Measurements from ENCODE around the gene EMC1. TPM values are rescaled to one million over a fixed set of nuclear protein-coding genes. Genes with fewer than 3 reads are reported as not detected.
A peak's percentile ranks its signal among the peaks of the same experiment; 100 is the strongest.
"Not testable (repeated sequence)": the region's sequence is repeated elsewhere in the genome, so short reads cannot be mapped to it uniquely, and the experiment has no call there.

Gene EMC1
- 16.5 TPM for polyA plus RNA-seq (2012; ENCODE audit: low read depth, missing spikeins)

DNA sequence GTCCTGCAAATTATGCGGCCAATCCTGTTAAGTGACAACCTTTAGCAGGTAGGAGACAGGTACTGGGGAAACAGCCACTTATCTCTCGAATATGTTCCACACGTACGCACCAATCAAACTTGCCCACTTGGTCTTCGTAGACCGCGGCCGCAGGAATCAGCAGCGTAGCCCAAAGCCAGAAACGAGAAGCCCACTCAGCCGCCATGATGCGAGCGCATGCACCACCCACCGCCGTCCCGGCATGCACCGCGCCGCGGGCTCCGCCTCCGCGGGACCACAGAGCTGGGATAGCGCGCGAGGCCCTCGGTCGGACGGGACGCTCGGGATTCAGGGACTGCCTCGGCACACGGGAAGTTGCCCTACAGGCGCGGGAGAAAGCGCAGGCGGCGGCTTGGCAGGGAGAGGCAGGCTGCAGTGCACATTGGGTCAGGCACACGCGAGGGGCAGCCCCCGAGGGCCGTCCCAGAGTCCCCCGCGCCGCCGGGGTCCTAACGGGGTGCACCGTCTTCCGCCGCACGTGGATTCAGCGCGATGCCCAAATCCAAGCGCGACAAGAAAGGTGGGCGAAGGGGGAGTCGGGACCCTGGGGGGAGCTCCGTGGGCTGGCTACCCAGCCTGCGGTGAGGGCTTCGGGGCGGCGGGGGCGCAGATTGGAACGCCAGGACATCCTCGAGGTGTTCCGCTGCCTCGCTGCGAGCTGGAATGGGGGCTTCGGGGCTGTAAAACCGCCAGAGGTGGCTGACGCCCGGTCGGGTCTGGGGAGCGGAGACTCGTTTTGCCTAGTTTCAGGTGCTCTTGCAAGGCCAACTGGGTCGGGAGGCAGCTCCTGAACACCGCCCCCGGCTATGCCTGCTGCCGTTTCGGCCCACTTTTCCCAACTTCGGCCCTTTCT is at the start of gene EMC1, which contains the start of gene MRTO4:
TSS of gene EMC1 (minus strand) at position 220 of the 892 bp plus-strand sequence. CDS start at position 205, 15 bp downstream.
TSS of gene MRTO4 (plus strand) at position 501 of the 892 bp plus-strand sequence. CDS start at position 532, 31 bp downstream.
- DNase-seq (ENCODE audit: insufficient read length, low spot score): peak; percentile 94
- TF ChIP-seq POLR2AphosphoS5 (IDR thresholded peaks at IDR 0.05; ENCODE audit: low read depth, low read length) (peak; percentile 98), POU2F2 (IDR thresholded peaks at IDR 0.05; ENCODE audit: low read depth, low read length) (peak; percentile 86), SPI1 (IDR thresholded peaks at IDR 0.05; ENCODE audit: low read depth, low read length) (no peak; the same call in 1 of the 2 replicates), TAF1 (IDR thresholded peaks at IDR 0.05; ENCODE audit: low read depth, low read length) (peak; percentile 94), PAX5 (IDR thresholded peaks at IDR 0.05; ENCODE audit: insufficient read depth, low read length, severe bottlenecking) (no peak), POLR2A (IDR thresholded peaks at IDR 0.05; ENCODE audit: low read depth, low read length) (peak; percentile 97)
- FAIRE-seq: peak; percentile 97

DNA sequence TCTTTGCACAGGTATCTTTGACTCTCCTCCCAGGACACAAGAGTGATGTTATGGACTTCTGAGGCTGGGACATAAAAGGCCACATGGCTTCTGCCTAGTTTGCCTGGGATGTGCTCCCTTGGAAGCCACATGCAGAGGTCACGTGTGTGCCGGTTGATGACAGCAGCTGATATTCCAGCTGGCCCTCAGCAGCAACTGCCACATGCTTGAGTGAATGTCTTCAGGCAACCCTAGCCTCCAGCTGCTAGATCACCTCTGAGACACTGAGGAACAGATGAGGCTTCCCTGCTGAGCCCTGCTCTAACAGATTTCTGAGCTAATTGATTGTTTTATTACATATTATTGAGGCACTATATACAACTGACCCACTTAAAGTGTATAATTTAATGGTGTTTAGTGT is 48.9 kb upstream of the EMC1 start:
- TF ChIP-seq SPI1 (IDR thresholded peaks at IDR 0.05; ENCODE audit: low read depth, low read length): no peak
- no peak for TF ChIP-seq TAF1 (IDR thresholded peaks at IDR 0.05; ENCODE audit: low read depth, low read length)
- no peak for TF ChIP-seq POLR2A (IDR thresholded peaks at IDR 0.05; ENCODE audit: low read depth, low read length)
- no peak for TF ChIP-seq PAX5 (IDR thresholded peaks at IDR 0.05; ENCODE audit: insufficient read depth, low read length, severe bottlenecking)
- no peak for TF ChIP-seq POLR2AphosphoS5 (IDR thresholded peaks at IDR 0.05; ENCODE audit: low read depth, low read length)
- no peak for TF ChIP-seq POU2F2 (IDR thresholded peaks at IDR 0.05; ENCODE audit: low read depth, low read length)
- DNase-seq (ENCODE audit: insufficient read length, low spot score) (no peak), FAIRE-seq (no peak)

DNA sequence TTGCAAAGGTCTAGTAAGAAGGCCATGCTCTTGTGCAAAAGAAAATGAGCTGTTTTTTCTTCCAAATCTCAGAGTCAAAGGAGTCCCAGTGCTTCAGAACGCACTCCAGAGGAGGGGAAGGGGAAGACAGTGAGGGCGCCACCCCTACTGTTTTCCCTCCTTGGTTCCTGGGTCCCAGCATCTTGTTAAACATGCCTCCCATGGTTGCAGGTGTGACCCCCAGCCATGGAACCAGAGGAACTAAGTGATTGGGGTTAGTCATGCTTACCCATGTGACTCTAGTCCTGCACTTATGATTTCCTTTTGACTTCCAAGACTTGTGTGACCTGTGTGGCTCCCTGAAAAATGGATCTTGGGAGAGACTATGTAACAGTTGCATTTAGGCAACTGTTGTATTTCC is 43.3 kb upstream of the EMC1 start:
- FAIRE-seq (no peak), DNase-seq (ENCODE audit: insufficient read length, low spot score) (no peak)
- TF ChIP-seq PAX5 (IDR thresholded peaks at IDR 0.05; ENCODE audit: insufficient read depth, low read length, severe bottlenecking): no peak
- no peak for TF ChIP-seq POU2F2 (IDR thresholded peaks at IDR 0.05; ENCODE audit: low read depth, low read length)
- TF ChIP-seq SPI1 (IDR thresholded peaks at IDR 0.05; ENCODE audit: low read depth, low read length): no peak
- no peak for TF ChIP-seq POLR2AphosphoS5 (IDR thresholded peaks at IDR 0.05; ENCODE audit: low read depth, low read length)
- no peak for TF ChIP-seq TAF1 (IDR thresholded peaks at IDR 0.05; ENCODE audit: low read depth, low read length)
- no peak for TF ChIP-seq POLR2A (IDR thresholded peaks at IDR 0.05; ENCODE audit: low read depth, low read length)

DNA sequence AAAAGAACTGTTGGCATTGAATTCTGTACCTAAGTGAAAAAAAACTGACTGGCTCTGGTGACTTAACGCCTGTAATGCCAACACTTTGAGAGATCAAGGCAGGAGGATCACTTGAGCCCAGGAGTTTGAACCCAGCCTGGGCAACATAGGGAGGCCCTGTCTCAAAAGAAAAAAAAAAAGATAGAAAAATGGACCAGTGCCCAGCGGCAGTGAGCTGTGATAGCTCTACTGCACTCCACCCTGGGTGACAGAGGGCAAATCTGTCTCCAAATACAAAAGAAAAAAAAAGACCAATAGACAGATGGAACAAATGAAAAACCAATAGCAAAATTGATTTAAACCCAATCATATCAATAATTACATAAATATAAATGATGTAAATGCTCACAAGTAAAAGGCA is 37.9 kb upstream of the EMC1 start:
- no peak for DNase-seq (ENCODE audit: insufficient read length, low spot score)
- TF ChIP-seq POU2F2 (IDR thresholded peaks at IDR 0.05; ENCODE audit: low read depth, low read length) (no peak), PAX5 (IDR thresholded peaks at IDR 0.05; ENCODE audit: insufficient read depth, low read length, severe bottlenecking) (no peak), TAF1 (IDR thresholded peaks at IDR 0.05; ENCODE audit: low read depth, low read length) (no peak), POLR2A (IDR thresholded peaks at IDR 0.05; ENCODE audit: low read depth, low read length) (no peak), SPI1 (IDR thresholded peaks at IDR 0.05; ENCODE audit: low read depth, low read length) (no peak), POLR2AphosphoS5 (IDR thresholded peaks at IDR 0.05; ENCODE audit: low read depth, low read length) (no peak)
- no peak for FAIRE-seq

DNA sequence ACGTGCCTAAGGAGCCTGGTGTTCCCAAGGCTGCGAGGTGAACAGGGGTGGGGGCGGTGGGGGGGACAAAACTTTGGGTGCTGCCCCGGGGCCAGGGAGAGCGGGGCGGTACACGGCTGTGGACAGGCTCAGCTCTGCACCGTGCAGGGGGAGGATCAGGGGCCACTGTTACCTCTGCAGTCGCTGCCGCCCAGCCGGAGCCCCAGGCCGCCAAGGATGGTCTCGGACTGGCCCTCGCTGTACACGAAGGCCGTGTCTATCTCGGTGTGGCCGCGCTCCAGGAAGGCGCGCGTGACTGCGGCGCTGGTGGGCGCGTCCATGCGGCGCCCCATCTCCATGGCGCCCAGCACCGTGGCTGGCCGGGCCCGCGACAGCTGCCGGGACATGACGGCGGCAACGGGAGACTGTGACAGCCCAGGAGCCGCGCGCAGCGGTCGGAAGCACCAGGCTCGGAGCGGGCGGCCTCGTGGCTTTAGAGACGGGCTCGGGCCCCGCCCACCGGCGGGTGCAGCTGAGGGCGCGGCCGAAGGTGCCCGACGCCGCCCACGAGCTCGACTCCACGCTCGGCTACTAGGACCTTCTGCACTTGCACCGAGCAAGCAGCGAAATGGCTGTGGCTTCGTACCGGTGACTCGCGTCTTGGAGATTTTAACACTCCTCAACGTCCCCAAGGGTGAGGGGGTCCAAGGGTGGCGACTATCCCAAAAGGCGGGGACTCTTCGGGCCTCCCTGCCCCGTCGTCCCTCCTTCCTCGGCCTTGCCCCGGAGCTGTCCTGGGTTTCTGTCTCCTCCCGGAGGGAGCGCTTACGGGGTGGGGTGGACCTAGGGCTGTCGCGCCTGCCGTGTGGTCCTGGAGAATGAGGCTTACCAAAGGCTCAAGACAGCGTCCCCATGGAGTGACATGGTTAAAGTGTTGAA is 37.3 kb upstream of the EMC1 start, which contains the start of gene AKR7A3:
TSS of gene AKR7A3 (minus strand) at position 447 of the 918 bp plus-strand sequence. CDS start at position 386, 61 bp downstream.
- FAIRE-seq: peak; percentile 89
- peak; percentile 55 for DNase-seq (ENCODE audit: insufficient read length, low spot score)

DNA sequence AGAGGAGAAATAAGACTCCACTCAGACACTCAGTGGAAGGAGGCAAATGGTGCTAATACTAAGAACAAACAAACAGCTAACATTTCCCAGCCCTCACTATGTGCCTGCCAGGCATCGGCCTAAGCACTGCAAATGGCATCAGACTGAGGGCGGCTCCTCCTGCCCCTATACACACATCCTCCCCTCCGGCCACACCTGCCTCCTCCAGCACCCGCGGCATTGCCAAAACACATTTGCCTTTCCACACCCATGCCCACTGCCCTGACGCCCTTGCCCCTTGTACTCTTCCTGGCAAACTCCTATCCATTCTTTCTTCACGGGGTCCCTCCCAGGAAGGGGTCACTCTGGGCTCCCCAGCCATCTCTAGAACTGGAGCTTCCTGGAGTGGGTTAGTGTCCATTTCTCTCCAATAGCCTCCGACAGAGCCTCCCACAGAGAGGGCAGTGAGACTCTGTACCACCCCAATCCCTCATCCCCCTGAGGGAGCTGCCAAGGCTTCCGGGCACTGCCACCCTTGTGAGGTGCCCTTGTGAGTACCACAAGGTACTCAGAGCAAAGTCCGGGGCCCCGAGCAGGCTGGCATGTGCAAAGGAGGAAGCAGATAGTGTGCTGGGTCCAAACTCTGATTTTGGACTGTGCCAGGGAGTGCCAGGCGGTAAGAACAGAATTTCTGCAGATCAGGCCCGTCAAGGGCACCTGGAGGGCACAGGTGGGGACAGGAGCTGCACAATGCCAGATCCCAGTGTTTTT is 36.3 kb upstream of the EMC1 start:
- no peak for DNase-seq (ENCODE audit: insufficient read length, low spot score)
- no peak for FAIRE-seq
- TF ChIP-seq POLR2A (IDR thresholded peaks at IDR 0.05; ENCODE audit: low read depth, low read length) (no peak), TAF1 (IDR thresholded peaks at IDR 0.05; ENCODE audit: low read depth, low read length) (no peak), SPI1 (IDR thresholded peaks at IDR 0.05; ENCODE audit: low read depth, low read length) (no peak), POLR2AphosphoS5 (IDR thresholded peaks at IDR 0.05; ENCODE audit: low read depth, low read length) (no peak), POU2F2 (IDR thresholded peaks at IDR 0.05; ENCODE audit: low read depth, low read length) (no peak), PAX5 (IDR thresholded peaks at IDR 0.05; ENCODE audit: insufficient read depth, low read length, severe bottlenecking) (no peak)

DNA sequence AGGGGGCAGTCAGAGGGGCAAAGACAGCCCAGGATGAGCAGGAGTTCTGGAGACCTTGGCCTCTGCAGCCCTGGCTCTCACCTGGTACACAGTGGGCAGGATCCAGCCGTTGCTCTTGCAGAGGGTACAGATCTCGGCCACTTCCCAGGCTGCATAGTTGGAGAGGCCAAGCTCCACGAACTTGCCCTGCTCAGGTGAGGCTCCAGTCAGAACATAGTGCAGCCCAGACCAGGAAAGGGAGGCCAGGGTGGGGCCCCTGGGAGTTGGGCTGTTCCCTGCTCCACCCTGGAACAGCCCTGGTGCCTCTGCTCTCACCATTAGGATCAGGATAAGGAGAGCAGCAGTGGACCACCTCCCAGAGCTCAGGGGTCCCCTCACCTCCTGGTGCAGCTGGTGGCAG is 34.5 kb upstream of the EMC1 start:
- DNase-seq (ENCODE audit: insufficient read length, low spot score); FAIRE-seq: not testable (repeated sequence)

DNA sequence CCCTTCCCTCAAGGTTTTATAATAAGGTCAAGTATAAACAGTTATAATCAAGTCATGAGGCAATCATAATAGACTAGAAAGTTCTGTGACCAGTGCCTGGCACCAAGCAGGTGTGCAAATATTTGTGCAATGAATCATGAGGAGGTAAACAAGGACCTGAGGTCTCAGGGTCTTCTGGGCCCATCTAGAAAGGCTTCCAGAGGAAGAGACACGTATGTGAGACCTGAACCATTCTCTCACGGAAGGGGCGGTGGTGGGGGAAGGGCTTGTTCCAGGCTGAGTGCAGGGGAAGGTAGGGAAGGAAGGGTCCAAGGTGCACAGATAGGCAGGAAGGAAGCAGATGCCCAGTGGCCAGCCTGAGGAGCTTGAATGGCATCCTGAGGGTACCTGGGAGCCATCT is 34.0 kb upstream of the EMC1 start:
- DNase-seq (ENCODE audit: insufficient read length, low spot score); FAIRE-seq: not testable (repeated sequence)

DNA sequence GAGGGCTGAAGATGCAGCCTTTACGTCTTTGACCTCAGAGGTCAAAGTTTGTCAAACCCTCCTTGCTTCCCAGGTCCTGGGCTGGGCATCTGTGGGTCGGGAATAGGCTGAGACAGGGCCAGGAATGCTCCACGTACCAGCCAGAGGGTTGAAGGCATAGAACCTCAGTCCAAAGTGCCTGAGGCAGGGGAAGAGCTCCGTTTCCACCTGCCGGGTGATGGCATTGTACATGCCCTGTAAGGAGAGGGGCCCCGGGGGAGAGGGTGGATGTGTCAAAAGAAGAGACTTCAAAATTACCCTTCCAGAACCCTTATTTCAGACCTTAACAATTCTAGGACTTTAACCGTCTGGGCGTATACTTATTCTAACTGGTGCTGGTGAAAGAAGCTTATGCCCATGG is 33.6 kb upstream of the EMC1 start:
- DNase-seq (ENCODE audit: insufficient read length, low spot score) (no peak), FAIRE-seq (no peak)
- TF ChIP-seq POLR2A (IDR thresholded peaks at IDR 0.05; ENCODE audit: low read depth, low read length): no peak
- TF ChIP-seq POU2F2 (IDR thresholded peaks at IDR 0.05; ENCODE audit: low read depth, low read length): no peak
- no peak for TF ChIP-seq POLR2AphosphoS5 (IDR thresholded peaks at IDR 0.05; ENCODE audit: low read depth, low read length)
- no peak for TF ChIP-seq SPI1 (IDR thresholded peaks at IDR 0.05; ENCODE audit: low read depth, low read length)
- TF ChIP-seq PAX5 (IDR thresholded peaks at IDR 0.05; ENCODE audit: insufficient read depth, low read length, severe bottlenecking): no peak
- no peak for TF ChIP-seq TAF1 (IDR thresholded peaks at IDR 0.05; ENCODE audit: low read depth, low read length)
